Activated CD4-positive, alpha-beta T cell treated with anti-CD3 and anti-CD28 coated beads for 36 hours (primary cell): ENCODE results near the gene NKX2-3. TPM values are rescaled to one million over a fixed set of nuclear protein-coding genes. Genes with fewer than 3 reads are reported as not detected.
A peak's percentile ranks its signal among the peaks of the same experiment; 100 is the strongest.

ENCODE experiments used
- ATAC-seq: fragments of 200-7000 bp; cut with Tn5 transposase; one replicate; pipeline ENCODE4 v1.10.0; 2021; ENCODE audit warnings: mild to moderate bottlenecking, moderate library complexity
- CTCF ChIA-PET: fragments of 350-600 bp; sonication (Branson Sonifier 250); formaldehyde crosslinking; loops from one replicate; lab custom pipeline; 2021; ENCODE audit warnings: antibody characterized with exemption; lab: Charles Lee
- POLR2A ChIA-PET: fragments of 350-600 bp; sonication (Branson Sonifier 250); formaldehyde crosslinking; loops from one replicate; lab custom pipeline; 2021; ENCODE audit warnings: antibody characterized with exemption, inconsistent platforms; lab: Charles Lee
- DNase-seq: peaks from one replicate; pipeline ENCODE4 v3.0.0-alpha.2; 2020
- H3K27ac Mint-ChIP-seq: one replicate; pipeline ENCODE4 v1.8.0; 2021; ENCODE audit warnings: mixed read lengths
- H3K27me3 Mint-ChIP-seq: one replicate; pipeline ENCODE4 v1.8.0; 2021; ENCODE audit warnings: mixed read lengths
- H3K36me3 Mint-ChIP-seq: one replicate; pipeline ENCODE4 v1.8.0; 2021; ENCODE audit warnings: low read depth, mixed read lengths
- H3K4me1 Mint-ChIP-seq: one replicate; pipeline ENCODE4 v1.8.0; 2021; ENCODE audit warnings: mixed read lengths
- H3K4me3 Mint-ChIP-seq: one replicate; pipeline ENCODE4 v1.8.0; 2021; ENCODE audit warnings: mild to moderate bottlenecking, moderate library complexity, mixed read lengths
- H3K9me3 Mint-ChIP-seq: one replicate; pipeline ENCODE4 v1.8.0; 2021; ENCODE audit warnings: low read depth, mixed read lengths
- intact Hi-C, 2 experiments: fragments of 100-400 bp; cut with DNase I in 1 of 2; cut with micrococcal nuclease in 1 of 2; formaldehyde crosslinking; loops; one replicate each; pipeline versions ENCODE4 v1.14.2 to v1.15.1; 2022 to 2024; cut with DNase I, micrococcal nuclease
- total RNA-seq, 2 experiments: library from RNA; stranded (reverse); gene quantifications; one replicate each; pipeline ENCODE4 v1.2.3, GENCODE V29; 2021

The NKX2-3 gene
- total RNA-seq = not detected

DNA sequence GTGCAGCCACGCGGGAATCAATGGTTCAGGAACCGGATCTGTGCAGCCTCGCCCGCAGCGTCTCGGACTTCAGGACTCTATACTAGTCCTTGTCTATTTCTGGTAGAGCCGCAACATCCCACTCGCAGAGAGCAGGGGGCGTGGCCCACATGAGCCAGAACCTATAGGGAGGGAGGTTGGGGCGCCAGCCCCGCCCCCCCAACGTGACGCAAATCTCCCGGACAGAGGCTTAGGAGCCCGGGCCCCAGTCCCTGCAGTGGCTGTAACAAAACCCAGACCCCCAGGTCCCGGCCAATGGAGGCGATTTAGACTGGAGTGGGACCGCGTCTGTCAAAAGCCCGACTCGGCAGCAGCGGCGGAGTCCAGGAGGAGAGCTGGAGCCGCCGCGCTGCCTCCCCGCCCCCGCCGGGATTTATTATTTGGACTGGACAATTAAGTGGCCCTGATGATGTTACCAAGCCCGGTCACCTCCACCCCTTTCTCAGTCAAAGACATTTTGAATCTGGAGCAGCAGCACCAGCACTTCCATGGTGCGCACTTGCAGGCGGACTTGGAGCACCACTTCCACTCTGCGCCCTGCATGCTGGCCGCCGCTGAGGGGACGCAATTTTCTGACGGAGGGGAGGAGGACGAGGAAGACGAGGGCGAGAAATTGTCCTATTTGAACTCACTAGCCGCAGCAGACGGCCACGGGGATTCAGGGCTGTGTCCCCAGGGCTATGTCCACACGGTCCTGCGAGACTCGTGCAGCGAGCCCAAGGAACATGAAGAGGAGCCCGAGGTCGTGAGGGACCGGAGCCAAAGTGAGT is at the start of gene NKX2-3:
TSS of gene NKX2-3 (plus strand) at position 256 of the 809 bp plus-strand sequence. CDS start at position 446, 190 bp downstream.
- no peak within 1 kb of the TSS for H3K27ac Mint-ChIP-seq
- intact Hi-C loops = loop anchor here (5.0 to 10.0 kb wide), 3 partner anchors 101 to 1702 kb away; partner anchors contain the start of genes TLX1 (in 2 of the 2) and GOT1 (in 1 of the 2)
- DNase-seq = peak; percentile 77
- peak within 1 kb of the TSS; percentile 24 for H3K4me3 Mint-ChIP-seq
- peaks cover 84% of the 10 kb centered on the region for H3K27me3 Mint-ChIP-seq
- no peaks in the 10 kb centered on the region for H3K36me3 Mint-ChIP-seq
- CTCF ChIA-PET = no interaction called here
- no peaks in the 10 kb centered on the region for H3K9me3 Mint-ChIP-seq
- H3K4me1 Mint-ChIP-seq = peaks cover 43% of the 10 kb centered on the region
- peak; percentile 74 for ATAC-seq
- POLR2A ChIA-PET = no interaction called here

DNA sequence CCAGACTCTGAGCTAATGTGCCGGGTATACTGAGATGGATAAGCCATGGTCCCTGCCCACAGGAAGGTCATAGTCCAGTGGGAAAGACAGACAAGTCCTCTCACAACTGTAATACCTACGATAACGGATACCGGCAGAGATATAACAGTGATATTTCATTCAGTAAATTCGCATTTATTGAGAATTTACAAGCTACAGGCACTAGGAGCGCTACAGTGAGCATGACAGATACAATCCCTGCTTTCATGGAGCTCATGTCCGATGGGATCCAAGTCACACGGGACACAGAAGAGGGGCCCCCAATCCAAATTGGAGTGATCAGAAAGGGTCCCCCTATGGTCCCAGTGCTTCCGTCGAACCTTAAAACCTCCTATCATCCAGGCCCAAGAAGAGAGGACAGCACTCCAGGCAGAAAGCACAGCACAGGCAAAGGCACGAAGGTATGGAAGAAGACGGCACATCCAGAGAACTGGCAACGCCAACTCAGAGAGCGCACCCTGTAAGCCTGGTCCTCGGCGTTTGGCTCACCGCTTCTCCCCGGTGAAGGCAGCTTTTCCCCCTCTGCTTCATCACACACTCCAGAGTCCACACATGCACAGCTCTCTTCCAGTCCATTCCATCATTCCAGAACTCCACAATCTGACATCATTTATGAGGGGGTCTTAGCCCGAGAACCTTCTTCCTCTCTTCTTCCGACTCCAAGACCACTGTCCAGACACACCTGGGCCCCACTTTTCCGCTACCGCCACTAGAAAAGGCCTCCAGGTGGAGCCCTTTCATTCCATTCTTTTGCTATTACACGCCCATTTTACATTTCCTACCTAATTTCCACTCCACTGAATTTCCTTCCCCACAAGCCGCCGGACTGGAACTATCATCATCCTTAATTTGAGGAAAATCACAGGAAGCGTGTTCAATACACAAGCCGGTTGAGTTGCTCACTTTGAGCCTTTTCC is 47.8 kb upstream of the NKX2-3 start:
- H3K4me1 Mint-ChIP-seq = no peaks in the 10 kb centered on the region
- no peak overlapping the region for H3K4me3 Mint-ChIP-seq
- ChIA-PET POLR2A (no interaction called here), CTCF (interaction anchor here (0.6 kb wide), 1 partner anchor 169 kb away, joined by 3 read pairs; no protein-coding TSS in a partner anchor)
- H3K27me3 Mint-ChIP-seq = peaks cover 41% of the 10 kb centered on the region
- DNase-seq (no peak), ATAC-seq (no peak)
- no peaks in the 10 kb centered on the region for H3K36me3 Mint-ChIP-seq
- peaks cover 2% of the 10 kb centered on the region for H3K9me3 Mint-ChIP-seq
- no peak overlapping the region for H3K27ac Mint-ChIP-seq
- intact Hi-C loops = no loop called here

- CTCF ChIA-PET = interaction anchor here (0.8 kb wide), 1 partner anchor 29 kb away, joined by 3 read pairs; no protein-coding TSS in a partner anchor
- Mint-ChIP-seq H3K27me3 (peaks cover 43% of the 10 kb centered on the region), H3K4me3 (no peak overlapping the region)
These were observed 45.5 kb upstream of the NKX2-3 start for GRCh38 chr10:99487125-99487807.

DNA sequence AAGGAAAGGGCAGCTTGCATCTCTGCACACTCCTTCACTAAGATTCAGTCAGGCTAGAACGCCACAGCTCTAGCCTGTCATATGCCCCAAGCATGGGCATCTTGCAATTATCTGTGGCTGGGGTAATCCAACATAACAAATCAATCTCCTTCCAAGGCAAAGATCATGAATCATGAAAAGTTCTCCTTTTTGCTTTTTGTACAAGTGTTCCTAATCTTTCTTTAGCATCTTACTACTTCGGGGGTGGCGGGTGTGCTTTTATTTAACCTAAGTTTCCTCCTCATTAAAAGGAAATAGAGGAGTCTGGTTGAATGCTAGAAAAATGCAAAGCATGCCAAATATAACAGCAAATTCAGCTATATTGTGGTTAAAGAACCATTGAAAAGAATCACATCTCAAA is 43.5 kb upstream of the NKX2-3 start:
- POLR2A ChIA-PET = no interaction called here
- Mint-ChIP-seq H3K27ac (no peak overlapping the region), H3K27me3 (peaks cover 44% of the 10 kb centered on the region), H3K36me3 (no peaks in the 10 kb centered on the region), H3K4me1 (no peaks in the 10 kb centered on the region), H3K4me3 (no peak overlapping the region), H3K9me3 (no peaks in the 10 kb centered on the region)
- DNase-seq (no peak), ATAC-seq (no peak)
- CTCF ChIA-PET = interaction anchor here (0.7 kb wide), 1 partner anchor 35 kb away, joined by 3 read pairs; no protein-coding TSS in a partner anchor
- intact Hi-C loops = no loop called here

More at GRCh38 chr10:99487125-99487807, 45.5 kb upstream of the NKX2-3 start:
- POLR2A ChIA-PET = no interaction called here
- Mint-ChIP-seq H3K36me3 (no peaks in the 10 kb centered on the region), H3K9me3 (no peaks in the 10 kb centered on the region), H3K4me1 (no peaks in the 10 kb centered on the region), H3K27ac (no peak overlapping the region)
- DNase-seq (no peak), ATAC-seq (no peak)
- intact Hi-C loops = no loop called here

- intact Hi-C loops = no loop called here
- POLR2A ChIA-PET = interaction anchor here (0.6 kb wide), 1 partner anchor 11 kb away, joined by 6 read pairs; no protein-coding TSS in a partner anchor
These were observed 35.3 kb upstream of the NKX2-3 start for GRCh38 chr10:99497343-99498025.

DNA sequence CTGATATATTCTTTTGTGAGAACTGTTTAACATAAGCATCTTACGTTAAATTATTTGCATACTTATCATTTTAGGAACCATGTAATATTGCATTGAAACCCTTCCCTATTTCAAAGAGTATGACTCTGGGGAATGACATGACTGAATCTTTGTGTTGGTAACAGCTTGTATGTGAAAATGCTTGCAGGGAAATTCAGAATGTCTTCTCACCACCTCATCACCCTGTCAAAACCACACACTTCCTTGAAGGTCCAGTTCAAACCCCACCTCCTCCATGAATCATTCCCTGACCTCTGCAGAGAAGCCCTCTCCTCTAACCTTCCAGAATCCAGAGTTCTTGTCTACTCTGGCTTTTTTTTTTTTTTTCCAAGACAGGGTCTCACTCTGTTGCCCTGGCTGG is 26.3 kb upstream of the NKX2-3 start:
- DNase-seq (no peak), ATAC-seq (no peak)
- H3K4me1 Mint-ChIP-seq = no peaks in the 10 kb centered on the region
- no peaks in the 10 kb centered on the region for H3K36me3 Mint-ChIP-seq
- intact Hi-C loops = no loop called here
- H3K9me3 Mint-ChIP-seq = no peaks in the 10 kb centered on the region
- H3K27me3 Mint-ChIP-seq = peaks cover 28% of the 10 kb centered on the region
- ChIA-PET POLR2A (no interaction called here), CTCF (interaction anchor here (1.0 kb wide), 1 partner anchor 11 kb away, joined by 3 read pairs; no protein-coding TSS in a partner anchor)
- H3K4me3 Mint-ChIP-seq = no peak overlapping the region
- no peak overlapping the region for H3K27ac Mint-ChIP-seq

More at GRCh38 chr10:99497343-99498025, 35.3 kb upstream of the NKX2-3 start:
- ATAC-seq (no peak), DNase-seq (no peak)
- Mint-ChIP-seq H3K9me3 (peaks cover 5% of the 10 kb centered on the region), H3K36me3 (no peaks in the 10 kb centered on the region), H3K27me3 (peaks cover 19% of the 10 kb centered on the region), H3K27ac (no peak overlapping the region), H3K4me3 (no peak overlapping the region), H3K4me1 (no peaks in the 10 kb centered on the region)
- CTCF ChIA-PET = no interaction called here

GRCh38 chr10:99507265-99507664 is 25.5 kb upstream of the NKX2-3 start:
- H3K27ac Mint-ChIP-seq = no peak overlapping the region
- POLR2A ChIA-PET = no interaction called here
- ATAC-seq = no peak

GRCh38 chr10:99513061-99513460 is 19.7 kb upstream of the NKX2-3 start:
- Mint-ChIP-seq H3K36me3 (no peaks in the 10 kb centered on the region), H3K4me1 (no peaks in the 10 kb centered on the region), H3K27ac (no peak overlapping the region), H3K9me3 (no peaks in the 10 kb centered on the region), H3K27me3 (peaks cover 46% of the 10 kb centered on the region), H3K4me3 (no peak overlapping the region)
- ATAC-seq = no peak
- DNase-seq = no peak
- intact Hi-C loops = no loop called here
- ChIA-PET CTCF (no interaction called here), POLR2A (no interaction called here)

More at GRCh38 chr10:99507265-99507664, 25.5 kb upstream of the NKX2-3 start:
- DNase-seq = no peak
- no peaks in the 10 kb centered on the region for H3K36me3 Mint-ChIP-seq
- CTCF ChIA-PET = interaction anchor here (1.0 kb wide), 1 partner anchor 11 kb away, joined by 3 read pairs; no protein-coding TSS in a partner anchor
- no peaks in the 10 kb centered on the region for H3K9me3 Mint-ChIP-seq
- intact Hi-C loops = no loop called here
- peaks cover 30% of the 10 kb centered on the region for H3K27me3 Mint-ChIP-seq
- no peaks in the 10 kb centered on the region for H3K4me1 Mint-ChIP-seq
- no peak overlapping the region for H3K4me3 Mint-ChIP-seq

- CTCF ChIA-PET = no interaction called here
- peaks cover 60% of the 10 kb centered on the region for H3K27me3 Mint-ChIP-seq
- peaks cover 6% of the 10 kb centered on the region for H3K4me1 Mint-ChIP-seq
- POLR2A ChIA-PET = no interaction called here
- DNase-seq (no peak), ATAC-seq (no peak)
- no peak overlapping the region for H3K4me3 Mint-ChIP-seq
- intact Hi-C loops = loop anchor here in 1 of 2 experiments (10.0 kb wide), 1 partner anchor 285 kb away; the partner anchor contains the start of gene HPSE2
- H3K36me3 Mint-ChIP-seq = no peaks in the 10 kb centered on the region
- no peak overlapping the region for H3K27ac Mint-ChIP-seq
- no peaks in the 10 kb centered on the region for H3K9me3 Mint-ChIP-seq
These were observed 13.1 kb upstream of the NKX2-3 start for GRCh38 chr10:99519690-99520039.

DNA sequence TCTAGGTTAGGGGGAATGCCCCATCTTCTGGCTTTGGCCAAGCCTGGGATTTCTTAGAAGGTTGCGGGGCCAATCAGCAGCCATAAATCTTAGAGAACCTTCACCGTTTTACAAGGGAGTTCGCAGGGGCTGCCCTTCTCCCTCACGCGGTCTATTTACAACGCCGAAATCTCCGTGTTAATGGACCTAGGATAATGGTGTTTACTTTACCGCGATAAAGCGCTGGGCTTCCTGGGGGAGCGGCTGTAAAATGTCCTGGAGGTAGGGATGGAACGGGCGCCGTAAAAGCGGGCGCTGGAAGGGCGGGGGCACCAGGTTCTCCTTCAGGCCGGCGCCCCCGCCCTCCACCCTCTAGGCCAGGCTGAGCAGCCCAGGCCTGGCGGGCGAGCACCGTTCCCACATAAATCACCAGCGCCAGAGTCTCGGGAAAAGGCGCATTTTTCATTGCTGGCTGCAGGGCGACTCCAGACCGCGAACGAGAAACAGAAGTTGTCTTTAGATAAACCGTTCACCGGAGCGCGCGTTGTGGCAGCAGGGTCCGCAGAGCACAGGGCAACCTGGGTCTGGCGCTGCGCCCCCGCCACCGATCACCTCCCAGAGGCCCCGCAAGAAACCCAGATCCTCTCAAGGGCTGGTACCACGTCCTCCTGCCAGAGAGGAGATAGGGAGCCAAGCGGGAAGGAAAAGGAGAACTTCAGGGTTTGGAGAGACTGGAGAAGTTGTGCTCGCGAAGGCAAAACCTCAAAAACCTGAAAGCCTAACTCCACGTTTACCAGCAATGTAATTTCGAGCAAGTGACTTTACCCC is 12.5 kb upstream of the NKX2-3 start:
- peaks cover 64% of the 10 kb centered on the region for H3K27me3 Mint-ChIP-seq
- CTCF ChIA-PET = no interaction called here
- H3K9me3 Mint-ChIP-seq = no peaks in the 10 kb centered on the region
- intact Hi-C loops = loop anchor here in 1 of 2 experiments (10.0 kb wide), 1 partner anchor 285 kb away; the partner anchor contains the start of gene HPSE2
- no peaks in the 10 kb centered on the region for H3K36me3 Mint-ChIP-seq
- H3K4me1 Mint-ChIP-seq = peaks cover 6% of the 10 kb centered on the region
- no peak for DNase-seq
- POLR2A ChIA-PET = no interaction called here
- no peak overlapping the region for H3K4me3 Mint-ChIP-seq
- no peak for ATAC-seq
- H3K27ac Mint-ChIP-seq = no peak overlapping the region
